GM12801 (cell line): Measurements from ENCODE around the gene TADA2A.

Source experiments
- TF ChIP-seq, protein P1 (sequence below): IDR thresholded peaks from one replicate; pipeline ENCODE4 v1.5.1; 2011; ENCODE audit warnings: control low read depth; ENCODE audit not compliant: insufficient read length; ENCODE audit errors: extremely low read depth

Gene TADA2A

DNA sequence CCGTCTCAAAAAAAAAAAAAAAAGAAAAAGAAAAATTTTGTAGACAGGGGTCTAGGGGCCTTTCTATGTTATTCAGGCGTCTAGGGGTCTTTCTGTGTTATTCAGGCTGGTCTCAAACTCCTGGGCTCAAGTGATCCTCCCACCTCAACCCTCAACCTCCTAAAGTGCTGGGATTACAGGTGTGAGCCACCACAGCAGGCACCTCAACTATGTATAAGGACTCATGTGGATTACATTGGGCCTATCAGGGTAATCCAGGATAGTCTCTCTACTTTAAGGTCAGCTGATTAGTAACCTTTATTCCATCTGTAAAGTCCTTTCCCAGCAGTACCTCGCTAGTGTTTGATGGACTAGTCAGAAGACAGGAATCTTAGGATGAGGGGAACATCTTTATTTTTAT, 22.4 kb downstream of the TADA2A start:
- TF ChIP-seq, protein P1, sequence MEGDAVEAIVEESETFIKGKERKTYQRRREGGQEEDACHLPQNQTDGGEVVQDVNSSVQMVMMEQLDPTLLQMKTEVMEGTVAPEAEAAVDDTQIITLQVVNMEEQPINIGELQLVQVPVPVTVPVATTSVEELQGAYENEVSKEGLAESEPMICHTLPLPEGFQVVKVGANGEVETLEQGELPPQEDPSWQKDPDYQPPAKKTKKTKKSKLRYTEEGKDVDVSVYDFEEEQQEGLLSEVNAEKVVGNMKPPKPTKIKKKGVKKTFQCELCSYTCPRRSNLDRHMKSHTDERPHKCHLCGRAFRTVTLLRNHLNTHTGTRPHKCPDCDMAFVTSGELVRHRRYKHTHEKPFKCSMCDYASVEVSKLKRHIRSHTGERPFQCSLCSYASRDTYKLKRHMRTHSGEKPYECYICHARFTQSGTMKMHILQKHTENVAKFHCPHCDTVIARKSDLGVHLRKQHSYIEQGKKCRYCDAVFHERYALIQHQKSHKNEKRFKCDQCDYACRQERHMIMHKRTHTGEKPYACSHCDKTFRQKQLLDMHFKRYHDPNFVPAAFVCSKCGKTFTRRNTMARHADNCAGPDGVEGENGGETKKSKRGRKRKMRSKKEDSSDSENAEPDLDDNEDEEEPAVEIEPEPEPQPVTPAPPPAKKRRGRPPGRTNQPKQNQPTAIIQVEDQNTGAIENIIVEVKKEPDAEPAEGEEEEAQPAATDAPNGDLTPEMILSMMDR, result no peak

DNA sequence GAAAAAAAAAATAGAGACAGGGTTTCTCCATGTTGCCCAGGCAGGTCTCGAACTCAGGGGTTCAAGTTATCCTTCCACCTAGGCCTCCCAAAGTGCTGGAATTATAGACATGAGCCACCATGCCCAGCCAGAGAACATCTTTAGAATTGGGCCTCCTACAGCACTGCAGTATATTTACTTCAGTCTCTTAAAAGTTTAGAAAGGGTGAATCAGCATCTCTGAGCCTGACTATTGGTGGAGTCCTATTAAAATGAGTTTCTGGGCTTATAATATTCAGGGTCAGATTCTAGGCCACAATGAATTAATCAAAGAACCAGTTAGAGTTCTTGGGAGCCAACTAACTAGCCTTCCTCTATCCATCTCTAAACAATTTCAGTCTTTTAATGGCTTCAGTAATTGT, 22.8 kb downstream of the TADA2A start:
- TF ChIP-seq, protein P1, result no peak

DNA sequence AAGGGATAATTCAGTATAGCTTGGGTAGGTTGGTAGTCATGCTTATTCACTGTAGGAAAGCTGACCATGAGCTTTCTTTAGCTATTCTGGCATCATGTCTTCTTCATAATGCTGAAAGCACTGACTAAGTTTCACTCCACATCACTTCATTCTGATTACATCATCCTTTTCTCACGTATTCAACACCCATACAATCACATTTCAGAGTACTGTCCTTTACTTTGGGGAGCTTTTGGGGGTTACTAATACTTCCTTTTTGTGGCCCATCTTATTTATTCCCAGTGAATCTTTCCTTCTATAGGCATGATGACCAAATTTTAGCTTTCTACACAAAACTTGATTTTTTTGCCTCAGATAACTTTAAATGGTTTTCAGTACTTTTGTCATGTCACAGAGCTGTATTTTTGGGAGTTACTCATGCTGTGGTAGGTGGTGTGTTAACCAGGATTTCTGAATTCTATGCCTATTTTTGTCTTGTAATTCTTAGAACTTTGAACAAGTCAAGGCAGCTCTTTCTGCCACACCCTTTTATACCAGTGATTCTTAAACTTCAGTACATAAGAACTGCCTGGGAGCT, 23.5 kb downstream of the TADA2A start:
- TF ChIP-seq, protein P1, result no peak

DNA sequence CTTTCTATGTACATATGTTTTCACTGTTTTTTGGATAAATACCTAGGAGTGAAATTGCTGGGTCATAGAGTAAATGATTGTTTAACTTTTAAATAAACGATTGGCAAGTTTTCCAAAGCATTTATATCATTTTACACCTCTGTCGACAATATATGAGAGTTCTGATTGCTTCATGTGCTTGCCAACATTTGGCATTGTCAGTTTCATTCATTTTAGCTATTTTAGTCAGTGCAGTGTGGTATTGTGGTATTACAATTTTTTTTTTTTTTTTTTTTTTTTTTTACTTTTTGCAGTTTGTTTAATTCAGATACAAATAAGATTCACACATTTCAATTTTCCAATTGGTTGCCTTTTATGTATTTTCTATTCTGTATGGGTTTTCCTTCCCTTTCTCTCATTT, 26.0 kb downstream of the TADA2A start:
- TF ChIP-seq, protein P1, result no peak

DNA sequence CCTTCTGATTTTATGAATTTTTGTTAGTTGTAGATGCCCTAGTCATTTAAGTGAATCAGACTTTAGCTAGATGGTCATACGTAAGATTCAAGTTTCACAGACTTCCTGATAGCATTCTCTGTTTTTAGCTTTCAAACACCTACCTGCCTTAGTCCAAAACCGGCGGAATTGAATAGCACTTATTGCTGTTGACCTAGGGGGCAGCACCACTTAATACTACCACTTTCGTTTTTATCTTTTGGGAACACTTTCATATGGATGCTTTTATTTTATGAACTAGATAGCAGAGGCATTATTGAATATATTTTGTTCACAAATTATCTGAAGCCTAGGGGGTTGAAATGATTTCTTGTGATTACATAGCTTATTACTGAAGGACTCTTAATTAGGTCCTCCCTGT, 31.5 kb downstream of the TADA2A start:
- TF ChIP-seq, protein P1, result no peak

DNA sequence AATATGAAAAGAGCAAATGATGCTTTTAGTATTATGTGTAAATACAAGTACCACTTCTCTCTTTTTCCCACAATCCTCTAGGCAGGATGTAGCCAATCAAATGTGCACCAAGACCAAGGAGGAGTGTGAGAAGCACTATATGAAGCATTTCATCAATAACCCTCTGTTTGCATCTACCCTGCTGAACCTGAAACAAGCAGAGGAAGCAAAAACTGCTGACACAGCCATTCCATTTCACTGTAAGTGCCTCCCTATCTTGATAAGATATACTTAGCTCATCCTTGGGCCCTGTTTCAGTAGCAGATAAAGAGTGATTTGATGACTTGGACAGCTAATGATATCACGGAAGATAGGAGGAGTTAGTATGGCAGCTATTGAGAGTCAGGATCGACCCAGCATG, 33.7 kb downstream of the TADA2A start:
- TF ChIP-seq, protein P1, result no peak

DNA sequence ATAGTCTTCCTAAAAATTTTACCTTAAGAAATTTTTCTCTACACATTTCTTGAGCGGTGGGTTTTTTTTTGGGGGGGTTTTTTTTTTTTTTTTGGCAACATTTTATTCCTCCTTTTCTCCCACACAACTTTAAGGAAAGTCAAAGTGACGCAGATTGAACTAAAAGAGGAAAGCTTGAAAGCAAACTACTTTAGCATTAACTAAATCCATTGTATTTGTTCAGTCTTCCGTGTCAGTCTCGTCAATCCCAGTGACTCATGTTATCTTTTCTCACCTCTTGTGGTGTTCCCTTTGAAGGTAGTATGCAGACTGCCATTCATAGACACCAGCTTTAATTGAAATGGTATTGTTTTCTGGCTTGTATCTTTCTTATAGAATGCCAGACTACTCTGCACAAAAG, 39.3 kb downstream of the TADA2A start:
- TF ChIP-seq, protein P1, result no peak
